HUDEP-2 (cell line): ENCODE results near the gene CACNB2.

Source experiments
- DNase-seq, 76 experiments: peaks; one replicate each; lab custom pipeline; 2025; ENCODE audit not compliant: unreplicated experiment in 76 of 76; lab: John Stamatoyannopoulos, UW

Gene CACNB2

DNA sequence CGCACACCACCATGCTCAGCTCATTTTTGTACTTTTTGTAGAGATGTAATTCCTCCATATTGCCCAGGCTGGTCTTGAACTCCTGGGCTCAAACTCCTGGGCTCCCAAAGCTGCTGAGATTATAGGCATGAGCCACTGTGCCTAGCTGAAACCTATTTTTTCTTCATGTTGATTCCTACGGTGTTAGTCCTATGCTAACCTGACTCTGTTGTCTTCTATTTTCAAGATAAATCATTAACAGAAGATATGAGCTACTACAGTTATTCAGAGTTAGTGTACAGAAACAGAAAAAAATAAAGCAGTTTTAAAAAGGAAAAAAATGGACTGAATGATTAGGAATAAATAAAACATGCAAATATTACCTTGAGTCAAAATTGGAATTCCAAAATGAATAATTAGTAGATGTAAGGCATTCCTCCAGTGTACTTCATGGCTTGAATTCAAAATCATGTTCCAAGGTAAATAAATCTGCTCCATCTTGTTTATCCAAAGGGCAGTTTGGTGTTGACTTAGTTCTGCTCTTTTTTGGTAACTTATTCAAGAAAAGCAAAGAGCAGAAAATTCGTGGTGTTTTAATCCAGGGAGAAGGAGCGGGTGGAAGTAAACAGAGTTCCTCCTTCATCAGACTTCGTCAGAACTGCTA is 185.8 kb downstream of the CACNB2 start:
- no peak for DNase-seq

- DNase-seq, result no peak
Observed at GRCh38 chr10:18328941-18329340, 188.7 kb downstream of the CACNB2 start.

DNA sequence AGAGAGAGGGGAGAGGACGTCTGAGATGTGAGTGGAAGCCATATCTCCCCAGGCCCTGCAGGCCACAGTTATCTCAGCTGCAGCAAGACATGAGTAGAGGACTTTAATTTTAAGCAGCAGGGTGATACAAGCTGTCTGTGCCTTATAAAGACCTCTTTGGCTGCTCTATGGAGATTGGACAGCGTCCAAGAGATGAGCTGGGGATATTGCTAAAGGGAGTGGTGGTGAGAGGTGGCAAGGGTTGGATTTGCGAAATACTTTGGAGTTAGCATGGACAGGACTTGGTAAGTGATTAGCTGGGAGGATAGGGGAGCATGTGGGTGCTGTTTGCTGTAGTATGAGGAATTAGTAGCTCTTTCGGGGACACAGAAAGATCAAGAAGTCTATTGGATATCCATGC is 191.8 kb downstream of the CACNB2 start:
- DNase-seq, result no peak

DNA sequence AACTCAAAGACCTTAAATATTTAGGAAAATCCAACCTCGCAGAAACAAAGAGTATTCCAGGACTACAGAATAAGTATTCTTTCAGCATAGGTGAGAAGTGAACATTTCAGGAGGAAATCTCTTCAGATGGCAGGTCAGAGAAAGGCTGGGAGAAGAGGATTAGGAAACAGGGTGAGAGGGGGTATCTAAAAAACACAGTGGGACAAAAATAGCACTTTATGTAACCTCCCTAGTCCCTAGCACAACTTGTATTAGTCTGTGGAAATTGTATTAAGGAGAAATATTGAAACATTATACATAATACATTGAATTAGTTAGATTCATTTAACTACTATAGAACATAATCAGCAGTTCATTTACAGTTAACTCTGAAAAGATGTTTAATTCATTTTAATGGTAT is 192.3 kb downstream of the CACNB2 start:
- no peak for DNase-seq

DNA sequence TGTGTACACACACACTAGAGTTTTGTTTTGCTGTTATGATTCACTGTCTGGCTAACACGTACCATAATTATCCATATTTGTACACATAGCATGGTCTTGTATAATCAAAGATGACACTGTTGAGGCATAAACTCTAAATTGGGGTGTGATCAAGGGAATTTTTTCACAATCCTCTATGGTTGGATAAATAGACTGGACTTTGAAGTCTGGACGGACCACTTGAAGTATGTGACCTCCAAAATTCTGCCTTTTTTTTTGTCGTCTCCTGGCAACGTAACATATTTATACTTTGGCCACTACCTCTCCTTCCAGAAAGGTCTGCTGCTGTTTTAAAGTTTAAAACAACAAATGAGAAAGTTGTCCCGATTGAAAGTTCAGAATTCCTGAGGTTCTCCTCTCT is 193.4 kb downstream of the CACNB2 start:
- DNase-seq, result no peak

GRCh38 chr10:18334116-18334867 is 194.1 kb downstream of the CACNB2 start:
- DNase-seq, result no peak

GRCh38 chr10:18340496-18341051 is 200.3 kb downstream of the CACNB2 start:
- no peak for DNase-seq

- no peak for DNase-seq
Observed at GRCh38 chr10:18341055-18341454, 200.8 kb downstream of the CACNB2 start.

DNA sequence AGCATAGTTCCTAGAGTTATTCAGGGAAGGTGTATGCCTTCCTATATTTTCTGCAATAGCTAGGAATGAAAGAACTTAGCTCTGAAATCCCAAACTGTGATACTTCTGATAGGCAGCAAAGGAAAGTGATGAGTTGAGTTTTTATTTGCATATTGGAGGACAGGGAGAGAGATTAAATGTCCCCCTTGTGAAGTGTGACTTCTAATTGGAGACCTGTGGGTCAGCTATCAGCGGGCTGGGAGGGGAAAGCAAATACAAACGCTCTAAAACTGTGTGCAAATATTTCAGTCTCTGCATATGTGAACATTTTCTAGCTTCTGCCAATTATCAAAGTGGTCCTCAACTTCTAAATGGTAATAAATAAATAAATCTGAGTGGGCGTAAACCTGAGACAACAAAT is 203.3 kb downstream of the CACNB2 start:
- no peak for DNase-seq

DNA sequence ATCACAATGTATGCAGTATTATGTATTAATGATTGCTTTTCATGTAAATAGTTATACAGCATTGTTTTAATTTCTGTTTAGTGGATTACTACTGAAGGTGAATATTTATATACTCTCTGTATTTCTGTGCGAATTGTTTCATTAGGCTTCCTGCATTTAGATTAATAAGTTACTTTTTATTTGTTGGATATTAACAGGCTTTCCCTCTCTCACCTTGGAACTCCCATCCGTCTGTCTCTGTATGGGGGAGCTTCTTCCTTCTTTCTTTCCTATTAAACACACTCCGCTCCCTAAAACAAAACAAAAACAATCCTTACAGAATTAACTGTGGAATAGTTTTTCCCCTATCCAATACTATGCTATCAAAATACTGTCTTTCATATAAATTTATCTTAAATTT is 205.1 kb downstream of the CACNB2 start:
- no peak for DNase-seq

- DNase-seq, result no peak
Observed at GRCh38 chr10:18350340-18350739, 210.1 kb downstream of the CACNB2 start.

DNA sequence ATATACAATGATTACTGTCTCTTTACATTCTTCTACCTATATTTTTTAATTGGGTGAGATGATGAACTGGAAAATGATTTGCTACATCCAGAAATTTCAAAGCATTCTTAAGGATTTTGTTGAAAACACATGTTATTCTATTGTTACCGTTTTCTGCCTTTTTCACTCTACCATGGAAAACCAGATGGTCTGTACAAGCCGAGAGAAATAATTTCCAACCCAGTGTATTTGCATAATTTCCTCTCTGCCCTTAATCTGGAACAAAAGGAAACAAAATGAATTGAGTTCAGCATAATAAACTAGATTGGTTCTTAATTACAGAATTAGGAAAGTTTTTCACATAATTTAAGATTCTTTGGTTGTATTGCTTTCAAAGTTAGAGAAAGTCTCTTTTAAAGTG is 211.2 kb downstream of the CACNB2 start:
- DNase-seq, result no peak

- no peak for DNase-seq
Observed at GRCh38 chr10:18352175-18352574, 212.0 kb downstream of the CACNB2 start.

DNA sequence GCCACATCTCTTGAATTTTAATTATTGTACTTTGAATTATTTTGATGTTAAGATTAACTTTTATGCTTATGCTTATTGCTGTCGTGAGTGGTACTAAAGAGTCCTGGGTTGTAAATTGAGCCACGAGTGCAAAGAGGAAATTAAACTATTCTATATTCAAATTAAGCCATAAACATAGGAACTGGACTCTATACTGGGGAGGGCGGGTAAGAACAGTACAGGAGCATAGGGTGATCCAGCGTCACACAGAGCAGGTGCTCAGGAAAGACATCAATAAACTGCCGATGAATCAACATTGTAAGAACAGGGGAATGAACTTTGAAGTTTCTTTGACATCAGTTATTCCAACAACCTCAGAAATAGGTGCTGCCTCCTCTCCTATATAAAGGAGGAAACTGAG is 219.6 kb downstream of the CACNB2 start:
- no peak for DNase-seq

DNA sequence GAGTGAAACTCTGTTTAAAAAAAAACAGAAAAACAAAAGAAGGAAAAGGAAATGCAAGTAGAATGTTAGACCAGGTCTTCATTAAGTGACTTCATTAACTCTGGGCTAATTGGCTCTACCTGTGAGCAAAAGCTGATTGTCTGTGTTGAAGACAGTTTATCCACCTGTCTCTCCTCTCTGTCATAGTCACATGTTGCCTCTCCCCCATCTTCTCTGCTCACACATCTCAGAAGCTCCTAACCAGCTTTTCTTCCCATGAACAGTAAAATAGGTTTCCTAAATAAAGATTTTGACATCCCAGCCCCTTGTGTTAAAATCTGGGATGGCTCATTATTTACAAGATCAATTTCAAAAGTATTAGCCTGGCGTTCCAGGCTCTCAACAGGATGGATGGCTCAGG is 222.7 kb downstream of the CACNB2 start:
- no peak for DNase-seq

- no peak for DNase-seq
Observed at GRCh38 chr10:18364987-18365775, 225.0 kb downstream of the CACNB2 start.

DNA sequence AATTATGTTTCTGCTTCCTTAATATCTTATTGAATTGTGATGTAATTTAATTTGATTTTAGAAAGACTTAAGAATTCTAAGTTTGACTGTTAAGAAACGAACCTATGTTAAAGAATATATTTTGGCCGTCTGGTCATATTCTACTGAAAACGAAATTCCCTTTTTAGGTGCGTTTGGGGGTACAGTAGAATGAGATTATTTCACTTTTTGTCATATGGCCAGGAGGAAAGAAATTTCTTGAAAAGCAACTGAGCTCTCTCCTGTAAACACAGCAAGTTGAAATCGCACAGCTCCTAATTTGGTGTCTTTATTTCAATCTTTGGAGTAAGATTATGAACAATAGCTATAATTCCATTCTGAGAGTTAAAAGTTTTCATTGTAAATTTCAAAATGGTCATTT is 227.6 kb downstream of the CACNB2 start:
- no peak for DNase-seq

- DNase-seq, result no peak
Observed at GRCh38 chr10:18368273-18368672, 228.0 kb downstream of the CACNB2 start.

- no peak for DNase-seq
Observed at GRCh38 chr10:18368682-18369081, 228.5 kb downstream of the CACNB2 start.

- no peak for DNase-seq
Observed at GRCh38 chr10:18369859-18370473, 229.7 kb downstream of the CACNB2 start.

DNA sequence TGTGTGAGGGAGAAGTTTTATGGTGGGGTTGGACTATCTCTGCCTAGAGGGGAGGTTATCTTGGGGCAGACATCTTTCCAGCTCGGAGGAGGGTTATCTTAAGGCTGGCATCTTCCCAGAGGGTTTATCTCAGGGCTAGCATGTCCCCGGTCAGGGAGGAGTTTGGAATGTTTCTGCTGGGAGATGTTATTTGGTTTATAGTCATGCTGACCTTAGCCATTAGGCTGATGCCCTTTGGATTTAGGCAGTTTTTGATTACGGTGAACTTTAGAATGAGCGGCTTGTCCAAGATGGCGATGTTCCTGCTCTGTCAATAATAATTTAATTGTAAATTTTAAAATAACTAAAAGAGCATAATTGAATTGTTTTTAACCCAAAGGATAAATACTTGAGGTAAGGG is 236.4 kb downstream of the CACNB2 start:
- DNase-seq, result no peak
